ENCODE data around the gene SETD5. TPM values are rescaled to one million over a fixed set of nuclear protein-coding genes. Genes with fewer than 3 reads are reported as not detected.

The SETD5 gene
- polyA plus RNA-seq, 2 of the 4 experiments (the other 2 are of a cell fraction): 41.7 to 92.3 TPM

- 0 out of 2 replicates have a peak, but pooled peaks have one; percentile 10 for TF ChIP-seq ATOH8 (CRISPR knock-in tag; IDR thresholded peaks at IDR 0.05; ENCODE audit: low read depth)
- peak; percentile 89 for TF ChIP-seq REST (IDR thresholded peaks at IDR 0.05)
- TF ChIP-seq RNF2 (IDR thresholded peaks at IDR 0.05; ENCODE audit: borderline replicate concordance, low read depth): no peak
- no peak for TF ChIP-seq FOSL2 (IDR thresholded peaks at IDR 0.05)
- peak; percentile 55 for TF ChIP-seq FOSL2 (CRISPR knock-in tag; IDR thresholded peaks at IDR 0.05)
- TF ChIP-seq HEYL (CRISPR knock-in tag; IDR thresholded peaks at IDR 0.05): no peak
- peak; percentile 99 for TF ChIP-seq TP53 (CRISPR knock-in tag; IDR thresholded peaks at IDR 0.05)
- peak; percentile 91; the same call in 1 of the 2 replicates for TF ChIP-seq PHF8 (IDR thresholded peaks at IDR 0.05; ENCODE audit: borderline replicate concordance, low read depth)
- TF ChIP-seq HOXB13 (CRISPR knock-in tag; IDR thresholded peaks at IDR 0.05; ENCODE audit: low read depth): no peak
- no peak for TF ChIP-seq MAFK (IDR thresholded peaks at IDR 0.05; ENCODE audit: partially characterized antibody)
- peak; percentile 98 for TF ChIP-seq FOSB (CRISPR knock-in tag; IDR thresholded peaks at IDR 0.05)
- no peak for TF ChIP-seq USF2 (IDR thresholded peaks at IDR 0.05)
- TF ChIP-seq SREBF2 (IDR thresholded peaks at IDR 0.05): no peak
- peak; percentile 71; the same call in 1 of the 2 replicates for TF ChIP-seq HOXB5 (CRISPR knock-in tag; IDR thresholded peaks at IDR 0.05)
- TF ChIP-seq NR3C1 (IDR thresholded peaks at IDR 0.05): no peak
Measured at GRCh38 chr3:9396632-9397331, 633 bp upstream of the SETD5 start (continued).

- peak in 1 of 2 experiments; percentile 48 for DNase-seq (ENCODE audit: low read depth in 1 of 2, low spot score in 1 of 2)
- no peak for FAIRE-seq
- ChIA-PET POLR2A (interaction anchor here (0.8 to 4.5 kb wide), 16 partner anchors 10 to 657 kb away, joined by 3 to 62 read pairs (median 5); partner anchors contain the start of gene THUMPD3), CTCF (no interaction called here)
- Histone ChIP-seq H3K4me1 (peaks cover 56% of the 10 kb centered on the region), H3K9me3 (no peaks in the 10 kb centered on the region), H3K4me2 (peak overlapping the region; percentile 94), H3K27ac (peak overlapping the region; percentile 99 to 100), H3K4me3 (peak overlapping the region; percentile 84)
- peak in 1 of 2 experiments; percentile 2; a peak in 2 of 6 replicates for ATAC-seq
- WGBS (ENCODE audit: missing lambda C conversion rate): under 1% methylated on average over 34 of the region's 47 CpGs
- TF ChIP-seq E2F6 (IDR thresholded peaks at IDR 0.05; ENCODE audit: borderline replicate concordance, low read depth): peak; percentile 42; the same call in 1 of the 2 replicates
- peak; percentile 79 for TF ChIP-seq PHF8 (IDR thresholded peaks at IDR 0.05; ENCODE audit: borderline replicate concordance, low read depth)
- TF ChIP-seq FOSL2 (IDR thresholded peaks at IDR 0.05): no peak
- no peak for TF ChIP-seq FOSL2 (CRISPR knock-in tag; IDR thresholded peaks at IDR 0.05)
- peak; percentile 25; the same call in 1 of the 2 replicates for TF ChIP-seq RARB (CRISPR knock-in tag; IDR thresholded peaks at IDR 0.05)
- TF ChIP-seq HMGXB4 (CRISPR knock-in tag; IDR thresholded peaks at IDR 0.05; ENCODE audit: borderline replicate concordance): peak; percentile 71; the same call in 1 of the 2 replicates
- TF ChIP-seq MAX (IDR thresholded peaks at IDR 0.05): peak; percentile 59; the same call in 1 of the 2 replicates
- no peak for TF ChIP-seq RNF2 (IDR thresholded peaks at IDR 0.05; ENCODE audit: borderline replicate concordance, low read depth)
Measured at GRCh38 chr3:9397906-9398699, 688 bp downstream of the SETD5 start.

All from A549 (cell line).